Measurements from ENCODE around the gene LDAH. TPM values are rescaled to one million over a fixed set of nuclear protein-coding genes. Genes with fewer than 3 reads are reported as not detected.

The LDAH gene
- total RNA-seq, 1 experiment from 2014 or later, result 17.2 TPM

DNA sequence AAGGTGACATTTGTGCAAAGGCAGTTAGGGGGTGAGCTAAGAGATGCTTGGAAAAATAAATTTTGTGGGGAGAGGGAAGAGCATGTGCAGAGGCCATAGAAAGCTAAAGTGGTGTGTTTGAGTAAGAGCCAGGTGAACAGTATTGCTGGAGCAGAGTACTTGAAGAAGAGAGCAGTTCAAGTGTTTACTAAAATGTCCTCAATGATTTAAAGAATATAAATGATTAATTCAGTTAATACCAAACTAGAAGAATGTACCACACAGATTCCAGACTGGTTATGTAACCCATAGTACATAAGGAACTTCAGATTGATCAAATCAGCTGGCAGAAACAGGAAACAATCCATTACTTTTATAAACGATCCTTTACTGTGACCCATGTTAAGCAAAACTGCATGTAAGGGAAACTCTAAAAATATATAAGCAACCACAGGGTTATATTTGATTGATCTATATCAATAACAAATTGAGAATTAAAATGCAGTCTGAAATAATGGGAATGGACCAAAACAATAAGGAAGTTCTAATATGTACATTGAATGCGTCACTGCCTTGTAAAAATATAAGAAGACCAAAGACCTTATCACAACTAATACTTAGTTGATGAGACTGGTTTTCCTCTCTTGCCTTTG is 76.9 kb downstream of the LDAH start:
- intact Hi-C loops (cut with micrococcal nuclease; ENCODE audit: unreplicated experiment), result no loop called here
- no peak for ATAC-seq

More for the DNA sequence above, 76.9 kb downstream of the LDAH start:
- H3K27me3 ChIP-seq (ENCODE audit: control insufficient read depth, insufficient read depth, low read length), result no peaks in the 10 kb centered on the region
- no peak overlapping the region for H3K4me3 ChIP-seq (ENCODE audit: low read depth in 2 of 2, low read length in 2 of 2)
- ChIA-PET POLR2A (no interaction called here), CTCF (no interaction called here)
- DNase-seq (ENCODE audit: low read depth, low spot score), result no peak
- in situ Hi-C loops (cut with HindIII; ENCODE audit: low pct_unique_long_range_greater_than_20kb, low sequenced_read_pairs), result no loop called here
- no TSS peak for BruUV-seq (replicated peaks)
- no peaks in the 10 kb centered on the region for H3K36me3 ChIP-seq (ENCODE audit: control insufficient read depth, insufficient read depth, low read length)
- H3K27ac ChIP-seq (ENCODE audit: low read length), result no peak overlapping the region
- H3K4me1 ChIP-seq (ENCODE audit: control insufficient read depth, insufficient read depth, low read length), result no peaks in the 10 kb centered on the region
- no peaks in the 10 kb centered on the region for H3K9me3 ChIP-seq (ENCODE audit: control insufficient read depth, insufficient read depth, low read depth, low read length)
- TF ChIP-seq TCF7L2 (IDR thresholded peaks at IDR 0.05; ENCODE audit: low read depth, low read length) (no peak), REST (IDR thresholded peaks at IDR 0.05; ENCODE audit: insufficient read depth in 1 of 2, low read depth in 2 of 2, low read length in 1 of 2) (no peak), SIN3A (IDR thresholded peaks at IDR 0.05; ENCODE audit: borderline replicate concordance, insufficient read depth, low read depth, low read length) (no peak), POLR2AphosphoS5 (IDR thresholded peaks at IDR 0.05; ENCODE audit: low read depth, low read length) (no peak), CTCF (IDR thresholded peaks at IDR 0.05) (no peak)

Measured in Panc1 (cell line).